ENCODE results near the gene NLRP5. TPM values are rescaled to one million over a fixed set of nuclear protein-coding genes. Genes with fewer than 3 reads are reported as not detected.
A peak's percentile ranks its signal among the peaks of the same experiment; 100 is the strongest.

NLRP5 gene
- total RNA-seq, 1 donor: not detected

DNA sequence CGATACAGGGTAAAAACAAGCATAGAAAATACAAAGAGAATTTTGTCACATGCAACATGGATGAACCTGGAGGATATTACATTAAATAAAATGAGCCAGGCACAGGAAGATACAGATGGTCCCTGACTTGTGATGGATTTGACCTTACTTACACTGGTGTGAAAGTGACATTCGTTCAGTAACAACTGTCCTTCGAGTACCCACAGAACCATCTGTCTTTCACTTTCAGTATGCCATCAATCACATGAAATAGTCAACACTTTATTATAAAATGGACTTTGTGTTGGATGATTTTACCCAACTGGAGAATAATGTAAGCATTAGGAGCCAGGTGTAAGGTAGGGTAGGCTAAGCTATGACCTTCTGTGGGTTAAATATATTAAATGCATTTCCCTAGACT lies 83.1 kb downstream of the NLRP5 start:
- H3K4me3 ChIP-seq (ENCODE audit: low read depth, low read length): no peak overlapping the region
- TF ChIP-seq, protein P1, sequence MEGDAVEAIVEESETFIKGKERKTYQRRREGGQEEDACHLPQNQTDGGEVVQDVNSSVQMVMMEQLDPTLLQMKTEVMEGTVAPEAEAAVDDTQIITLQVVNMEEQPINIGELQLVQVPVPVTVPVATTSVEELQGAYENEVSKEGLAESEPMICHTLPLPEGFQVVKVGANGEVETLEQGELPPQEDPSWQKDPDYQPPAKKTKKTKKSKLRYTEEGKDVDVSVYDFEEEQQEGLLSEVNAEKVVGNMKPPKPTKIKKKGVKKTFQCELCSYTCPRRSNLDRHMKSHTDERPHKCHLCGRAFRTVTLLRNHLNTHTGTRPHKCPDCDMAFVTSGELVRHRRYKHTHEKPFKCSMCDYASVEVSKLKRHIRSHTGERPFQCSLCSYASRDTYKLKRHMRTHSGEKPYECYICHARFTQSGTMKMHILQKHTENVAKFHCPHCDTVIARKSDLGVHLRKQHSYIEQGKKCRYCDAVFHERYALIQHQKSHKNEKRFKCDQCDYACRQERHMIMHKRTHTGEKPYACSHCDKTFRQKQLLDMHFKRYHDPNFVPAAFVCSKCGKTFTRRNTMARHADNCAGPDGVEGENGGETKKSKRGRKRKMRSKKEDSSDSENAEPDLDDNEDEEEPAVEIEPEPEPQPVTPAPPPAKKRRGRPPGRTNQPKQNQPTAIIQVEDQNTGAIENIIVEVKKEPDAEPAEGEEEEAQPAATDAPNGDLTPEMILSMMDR (IDR thresholded peaks at IDR 0.05; ENCODE audit: insufficient read depth, low read depth, low read length): no peak
- no peak for DNase-seq (ENCODE audit: low read depth)

DNA sequence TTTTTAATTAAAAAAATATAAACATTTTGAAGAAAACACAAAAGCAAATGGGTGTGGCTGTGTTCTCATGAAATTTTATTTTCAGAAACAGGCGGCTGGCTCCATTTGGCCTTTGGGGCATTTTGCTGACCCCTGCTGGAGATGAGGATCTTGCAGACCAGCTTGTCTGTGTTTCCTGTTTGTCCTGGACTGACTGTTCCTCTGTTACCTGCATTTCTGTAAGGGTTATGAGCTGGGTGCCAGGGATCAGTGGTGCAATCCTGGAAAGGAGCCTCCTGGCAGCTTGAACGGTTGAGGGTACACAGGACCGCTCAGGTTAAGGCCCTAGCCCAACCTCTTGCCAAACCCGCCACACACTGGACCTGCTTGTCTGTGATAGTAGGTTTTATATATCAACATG lies 84.6 kb downstream of the NLRP5 start:
- DNase-seq (ENCODE audit: low read depth): no peak
- no peak overlapping the region for H3K4me3 ChIP-seq (ENCODE audit: low read depth, low read length)
- TF ChIP-seq, protein P1 (IDR thresholded peaks at IDR 0.05; ENCODE audit: insufficient read depth, low read depth, low read length): peak; percentile 29

DNA sequence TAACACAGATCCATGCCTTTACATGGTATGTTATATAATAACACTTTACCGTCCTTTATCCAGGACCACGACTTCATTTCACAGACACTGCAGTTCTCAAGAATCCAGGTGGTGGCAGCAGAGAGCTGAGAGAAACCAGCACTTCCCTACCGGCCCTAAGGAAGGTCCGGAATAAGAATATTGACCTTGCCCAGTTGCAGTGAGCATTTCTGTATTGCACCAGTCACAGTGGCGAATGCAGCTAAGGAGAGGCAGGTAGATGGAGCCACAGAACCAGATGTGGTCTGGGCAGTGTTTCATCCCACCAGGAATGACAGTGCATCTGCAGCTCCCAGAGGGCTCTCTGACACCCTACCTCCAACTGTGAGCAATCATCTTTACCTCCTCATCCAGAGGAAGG lies 89.9 kb downstream of the NLRP5 start:
- H3K4me3 ChIP-seq (ENCODE audit: low read depth, low read length): no peak overlapping the region
- DNase-seq (ENCODE audit: low read depth): peak; percentile 56
- TF ChIP-seq, protein P1 (IDR thresholded peaks at IDR 0.05; ENCODE audit: insufficient read depth, low read depth, low read length): peak; percentile 94

DNA sequence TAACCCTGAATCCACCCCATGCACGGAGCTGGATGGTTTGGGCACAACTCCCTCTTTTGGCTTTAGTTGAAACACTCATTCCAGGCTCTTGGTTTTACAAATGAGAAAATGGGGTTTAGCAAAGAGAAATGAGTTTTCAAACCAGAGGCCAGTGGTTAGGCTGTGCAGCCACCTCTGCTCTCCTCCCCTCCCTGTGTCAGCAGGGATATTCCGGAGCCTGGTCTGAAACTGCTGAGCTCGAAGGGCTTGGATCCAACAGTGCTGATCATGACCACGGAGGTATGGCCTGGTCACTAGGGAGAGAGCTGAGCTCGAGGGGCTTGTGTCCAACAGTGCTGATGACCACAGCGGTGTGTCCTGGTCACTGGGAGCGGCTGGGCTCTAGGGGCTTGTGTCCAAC lies 93.0 kb downstream of the NLRP5 start:
- TF ChIP-seq, protein P1 (IDR thresholded peaks at IDR 0.05; ENCODE audit: insufficient read depth, low read depth, low read length): no peak
- H3K4me3 ChIP-seq (ENCODE audit: low read depth, low read length): no peak overlapping the region
- DNase-seq (ENCODE audit: low read depth): no peak

DNA sequence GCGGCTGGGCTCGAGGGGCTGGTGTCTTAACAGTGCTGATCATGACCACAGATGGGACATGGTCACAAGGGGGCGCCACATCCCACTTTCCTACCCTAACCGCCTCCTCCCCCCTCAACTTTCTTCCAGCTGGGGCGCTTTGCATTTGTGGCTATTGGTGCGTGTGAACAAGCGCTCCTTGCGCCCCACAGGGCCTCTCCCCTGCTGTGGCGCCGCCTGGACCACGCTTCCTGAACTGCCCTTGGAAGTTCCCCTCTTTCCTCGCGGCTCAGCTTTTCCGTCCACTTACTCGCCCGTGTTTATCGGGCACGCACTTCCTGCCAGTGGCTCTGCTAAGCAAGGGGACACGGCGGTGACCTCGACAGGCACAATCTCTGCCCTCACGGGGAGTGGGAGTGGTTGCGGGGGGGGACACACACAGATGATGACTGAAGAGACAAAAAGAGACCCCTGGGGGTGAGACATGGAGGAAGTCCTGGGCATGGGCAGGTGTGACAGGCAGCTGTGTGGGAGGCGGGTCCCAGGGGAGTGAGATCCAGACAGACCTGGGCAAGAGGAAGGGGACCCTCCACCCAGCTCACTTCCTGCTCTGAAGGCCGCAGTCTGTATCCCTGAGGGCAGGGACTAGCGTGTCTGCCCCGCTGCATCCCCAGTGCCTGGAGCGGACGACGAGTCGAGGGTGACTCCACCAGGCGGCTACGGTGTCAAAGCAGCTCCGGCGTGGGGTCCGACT lies 94.3 kb downstream of the NLRP5 start:
- H3K4me3 ChIP-seq (ENCODE audit: low read depth, low read length): peak overlapping the region; percentile 47
- TF ChIP-seq, protein P1 (IDR thresholded peaks at IDR 0.05; ENCODE audit: insufficient read depth, low read depth, low read length): peak; percentile 70
- DNase-seq (ENCODE audit: low read depth): peak; percentile 85

DNA sequence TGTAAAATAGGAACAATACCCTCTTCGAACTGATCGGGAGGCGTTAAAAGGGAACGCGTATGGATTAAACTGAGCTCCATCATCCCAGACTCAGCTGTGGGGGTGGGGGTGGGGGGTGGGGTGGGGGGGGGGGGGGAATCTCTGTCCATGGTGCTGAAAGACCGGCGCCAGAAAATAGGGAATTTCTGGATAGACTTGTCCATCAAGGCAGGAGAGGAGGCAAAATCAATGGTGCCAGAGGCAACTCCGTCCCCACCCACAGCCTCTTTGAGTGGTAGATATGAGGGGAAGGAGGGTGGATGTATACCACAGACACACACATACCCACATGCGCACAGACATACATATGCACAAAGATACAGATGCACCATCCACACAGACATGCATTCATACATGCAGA lies 97.1 kb downstream of the NLRP5 start:
- no peak overlapping the region for H3K4me3 ChIP-seq (ENCODE audit: low read depth, low read length)
- TF ChIP-seq, protein P1 (IDR thresholded peaks at IDR 0.05; ENCODE audit: insufficient read depth, low read depth, low read length): no peak
- DNase-seq (ENCODE audit: low read depth): no peak
